Large intestine (tissue), 3 donors: ENCODE results near the gene MACC1. TPM values are rescaled to one million over a fixed set of nuclear protein-coding genes. Genes with fewer than 3 reads are reported as not detected.

ENCODE experiments used
- DNase-seq, 2 donors: peaks; one replicate each; pipeline versions ENCODE4 v3.0.0 to v3.0.0-alpha.2; 2013
- H3K27ac ChIP-seq: one replicate; pipeline ENCODE4 v1.5.1; 2013; ENCODE audit warnings: low read length
- H3K27me3 ChIP-seq: 2 replicates; pipeline ENCODE4 v1.6.1; 2013; ENCODE audit warnings: low read length; ENCODE audit not compliant: control insufficient read depth, insufficient read depth
- H3K36me3 ChIP-seq: 2 replicates; pipeline ENCODE4 v1.6.1; 2013; ENCODE audit warnings: low read length; ENCODE audit not compliant: control insufficient read depth, insufficient read depth
- H3K4me1 ChIP-seq: one replicate; pipeline ENCODE4 v1.6.1; 2013; ENCODE audit warnings: low read length; ENCODE audit not compliant: control insufficient read depth, insufficient read depth
- H3K4me3 ChIP-seq: one replicate; pipeline ENCODE4 v1.5.1; 2013; ENCODE audit warnings: low read length
- H3K9me3 ChIP-seq: one replicate; pipeline ENCODE4 v1.6.1; 2013; ENCODE audit warnings: mild to moderate bottlenecking, low read depth, low read length, moderate library complexity; ENCODE audit not compliant: control insufficient read depth
- WGBS: methylation state at CpG from one replicate; pipeline ENCODE4 v1.1.5; 2013; ENCODE audit warnings: low lambda C conversion rate; ENCODE audit not compliant: insufficient coverage; 5-methylcytosine and 5-hydroxymethylcytosine counted together
- polyA plus RNA-seq: library from polyadenylated mRNA; unstranded; fragments of 120-200 nt; gene quantifications from one replicate; pipeline ENCODE4 v1.2.1, GENCODE V29; 2013

MACC1 gene
- polyA plus RNA-seq, 1 donor, result 50.2 TPM

DNA sequence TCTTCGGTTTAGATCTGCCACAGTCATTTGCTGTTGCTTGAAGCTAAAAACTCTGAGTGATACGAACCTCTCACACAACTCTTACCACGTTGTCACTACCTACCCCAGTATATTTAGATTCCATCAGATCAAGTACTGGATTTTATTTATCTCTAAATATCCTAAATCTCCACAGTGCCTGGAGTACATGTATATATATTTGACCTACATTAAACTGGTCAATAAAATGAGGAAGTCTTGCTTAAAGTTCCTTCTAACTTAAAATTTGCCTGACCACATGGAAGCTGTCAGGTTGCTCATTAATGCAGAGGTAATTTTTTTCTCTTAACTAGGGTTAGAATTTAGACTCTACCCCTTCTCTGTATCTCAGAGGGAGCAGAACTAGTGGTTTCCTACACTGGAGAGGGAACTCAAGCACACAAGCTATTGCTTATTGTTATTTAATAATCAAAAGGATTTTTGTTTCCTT lies 3.1 kb upstream of the MACC1 start:
- Histone ChIP-seq H3K27ac (peak overlapping the region; percentile 96), H3K9me3 (no peaks in the 10 kb centered on the region), H3K27me3 (no peaks in the 10 kb centered on the region), H3K36me3 (no peaks in the 10 kb centered on the region), H3K4me3 (no peak overlapping the region), H3K4me1 (peaks cover 21% of the 10 kb centered on the region)
- WGBS, result no CpG with 5 or more reads among the region's 3 CpGs
- DNase-seq, result no peak

DNA sequence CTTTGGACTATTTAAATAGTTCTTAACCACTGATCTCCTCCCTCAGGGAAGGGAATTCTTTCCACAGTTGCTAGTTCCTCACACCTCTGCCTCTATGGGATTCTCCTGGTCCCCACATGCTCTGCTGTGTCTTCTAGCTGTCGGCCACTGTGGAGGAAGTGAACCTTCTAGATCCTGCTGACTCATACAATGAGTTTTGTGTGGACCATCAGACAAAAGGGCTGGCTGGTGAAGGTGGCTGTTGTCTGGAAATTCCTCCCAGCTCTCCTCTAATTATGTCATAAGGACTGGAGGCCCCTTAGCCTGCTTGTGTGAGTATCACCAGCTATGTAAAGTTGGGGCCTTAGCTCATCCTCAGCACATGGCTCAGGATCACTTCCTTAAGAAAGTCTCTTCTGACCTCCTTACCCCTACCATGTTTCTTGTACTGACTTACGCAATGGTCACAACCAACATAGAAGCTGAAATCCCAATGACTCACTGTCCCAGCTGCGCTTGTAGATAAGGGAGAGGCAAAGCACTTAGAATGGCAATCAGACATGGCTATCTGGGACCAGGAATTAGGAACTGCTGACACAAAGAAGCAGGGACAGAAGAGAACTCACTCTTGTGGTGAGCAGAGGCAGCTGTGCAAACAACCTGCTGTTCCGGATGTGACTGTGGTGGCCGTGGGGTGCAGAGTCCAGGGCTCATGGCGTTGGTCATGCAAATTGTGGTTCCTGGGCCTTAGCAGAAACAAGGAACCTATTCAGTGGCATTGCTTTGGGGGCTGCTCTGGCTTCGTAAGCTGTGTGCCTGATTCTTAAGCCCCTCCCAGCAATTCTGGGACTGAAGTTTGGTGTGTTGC lies 2.5 kb upstream of the MACC1 start:
- Histone ChIP-seq H3K9me3 (no peaks in the 10 kb centered on the region), H3K4me1 (peaks cover 21% of the 10 kb centered on the region), H3K4me3 (no peak overlapping the region), H3K27me3 (no peaks in the 10 kb centered on the region), H3K36me3 (no peaks in the 10 kb centered on the region), H3K27ac (peak overlapping the region; percentile 96)
- peak; percentile 96 to 99 for DNase-seq
- no CpG with 5 or more reads among the region's 7 CpGs for WGBS

GRCh38 chr7:20219062-20219445 lies 1.9 kb upstream of the MACC1 start:
- WGBS, result no CpG with 5 or more reads among the region's 3 CpGs
- H3K9me3 ChIP-seq, result no peaks in the 10 kb centered on the region

DNA sequence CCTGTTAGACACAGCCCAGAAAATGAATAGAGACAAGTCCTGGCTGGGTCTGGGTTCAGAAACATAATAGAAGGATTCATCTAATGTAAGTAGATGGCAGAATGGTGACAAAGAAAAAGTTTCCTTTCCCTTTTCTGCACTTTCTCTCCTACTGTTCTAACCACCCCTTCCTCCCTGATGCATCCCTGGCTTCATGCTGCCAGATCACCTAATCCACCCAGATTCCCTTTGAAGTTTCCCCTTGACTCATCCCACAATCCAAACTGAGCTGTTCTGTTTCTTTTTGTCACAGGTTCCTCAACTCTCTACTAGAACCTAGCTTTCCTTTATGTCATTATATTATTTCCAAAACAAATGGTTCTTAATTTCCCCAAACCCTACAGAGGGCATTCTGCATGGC lies 1.1 kb upstream of the MACC1 start:
- Histone ChIP-seq H3K4me1 (peaks cover 25% of the 10 kb centered on the region), H3K27me3 (no peaks in the 10 kb centered on the region), H3K4me3 (peak overlapping the region; percentile 39), H3K9me3 (no peaks in the 10 kb centered on the region), H3K36me3 (no peaks in the 10 kb centered on the region), H3K27ac (peak overlapping the region; percentile 96)
- peak in 1 of 2 donors; percentile 54 for DNase-seq

More at GRCh38 chr7:20219062-20219445, 1.9 kb upstream of the MACC1 start:
- H3K27ac ChIP-seq, result peak overlapping the region; percentile 96
- H3K27me3 ChIP-seq, result no peaks in the 10 kb centered on the region
- H3K4me3 ChIP-seq, result peak overlapping the region; percentile 39
- H3K36me3 ChIP-seq, result no peaks in the 10 kb centered on the region
- H3K4me1 ChIP-seq, result peaks cover 23% of the 10 kb centered on the region
- no peak for DNase-seq

GRCh38 chr7:20216406-20217036 lies 663 bp downstream of the MACC1 start:
- no CpG with 5 or more reads among the region's 1 CpG for WGBS
- peaks cover 7% of the 10 kb centered on the region for H3K36me3 ChIP-seq
- DNase-seq, result peak in 1 of 2 donors; percentile 52
- H3K4me1 ChIP-seq, result peaks cover 24% of the 10 kb centered on the region
- peak overlapping the region; percentile 63 for H3K4me3 ChIP-seq
- peaks cover 2% of the 10 kb centered on the region for H3K9me3 ChIP-seq
- H3K27me3 ChIP-seq, result no peaks in the 10 kb centered on the region
- H3K27ac ChIP-seq, result peak overlapping the region; percentile 96

GRCh38 chr7:20214921-20215669 lies 2.1 kb downstream of the MACC1 start:
- WGBS, result no CpG with 5 or more reads among the region's 3 CpGs
- DNase-seq, result peak; percentile 48 to 88
- H3K36me3 ChIP-seq, result peaks cover 12% of the 10 kb centered on the region
- H3K4me1 ChIP-seq, result peaks cover 10% of the 10 kb centered on the region
- H3K4me3 ChIP-seq, result peak overlapping the region; percentile 63
- H3K27ac ChIP-seq, result peak overlapping the region; percentile 96
- H3K27me3 ChIP-seq, result no peaks in the 10 kb centered on the region
- H3K9me3 ChIP-seq, result peaks cover 2% of the 10 kb centered on the region

- Histone ChIP-seq H3K4me1 (peaks cover 4% of the 10 kb centered on the region), H3K27ac (peak overlapping the region; percentile 96), H3K4me3 (peak overlapping the region; percentile 63), H3K36me3 (peaks cover 15% of the 10 kb centered on the region), H3K27me3 (no peaks in the 10 kb centered on the region), H3K9me3 (peaks cover 7% of the 10 kb centered on the region)
- no peak for DNase-seq
- WGBS, result no CpG with 5 or more reads among the region's 2 CpGs
These were observed 3.1 kb downstream of the MACC1 start for GRCh38 chr7:20214132-20214531.

DNA sequence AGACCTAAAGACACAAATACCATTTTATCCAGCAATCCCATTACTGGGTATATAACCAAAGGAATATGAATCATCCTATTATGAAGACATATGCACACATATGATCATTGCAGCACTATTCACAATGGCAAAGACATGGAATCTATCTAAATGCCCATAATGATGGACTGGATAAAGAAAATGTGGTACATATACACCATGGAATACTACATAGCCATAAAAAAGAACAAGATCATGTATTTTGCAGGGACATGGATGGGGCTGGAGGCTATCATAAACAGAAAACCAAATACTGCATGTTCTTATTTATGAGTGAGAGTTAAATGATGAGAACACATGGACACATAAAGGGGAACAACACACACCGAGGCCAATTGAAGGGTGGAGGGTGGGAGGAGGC lies 3.8 kb downstream of the MACC1 start:
- H3K27me3 ChIP-seq, result no peaks in the 10 kb centered on the region
- H3K9me3 ChIP-seq, result peaks cover 13% of the 10 kb centered on the region
- H3K4me3 ChIP-seq, result no peak overlapping the region
- peaks cover 4% of the 10 kb centered on the region for H3K4me1 ChIP-seq
- 100% methylated on average over 1 of the region's 1 CpG for WGBS
- no peak for DNase-seq
- H3K27ac ChIP-seq, result peak overlapping the region; percentile 96
- H3K36me3 ChIP-seq, result peaks cover 19% of the 10 kb centered on the region

DNA sequence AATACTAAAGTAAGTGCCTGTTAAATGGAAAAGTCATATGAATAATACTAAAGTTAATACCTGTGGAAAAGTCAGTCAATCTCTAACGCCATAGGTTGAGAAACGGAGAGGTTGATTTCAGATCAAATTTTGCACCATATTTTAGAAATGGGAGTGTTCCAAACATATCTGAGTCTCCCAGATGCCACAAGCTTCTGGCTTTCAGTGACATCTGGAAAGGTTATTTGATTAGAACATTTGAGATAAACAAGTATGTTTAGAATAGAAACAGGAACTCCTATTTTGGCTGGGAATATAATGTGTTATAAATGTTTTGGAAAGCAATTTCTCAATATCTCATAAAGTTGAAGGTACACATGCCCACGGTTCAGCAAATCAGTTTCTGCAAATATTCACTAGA lies 5.8 kb downstream of the MACC1 start:
- DNase-seq, result no peak
- Histone ChIP-seq H3K9me3 (peaks cover 16% of the 10 kb centered on the region), H3K36me3 (peaks cover 23% of the 10 kb centered on the region), H3K4me3 (no peak overlapping the region), H3K27ac (no peak overlapping the region), H3K27me3 (no peaks in the 10 kb centered on the region), H3K4me1 (peaks cover 4% of the 10 kb centered on the region)
- WGBS, result 100% methylated on average over 1 of the region's 3 CpGs

DNA sequence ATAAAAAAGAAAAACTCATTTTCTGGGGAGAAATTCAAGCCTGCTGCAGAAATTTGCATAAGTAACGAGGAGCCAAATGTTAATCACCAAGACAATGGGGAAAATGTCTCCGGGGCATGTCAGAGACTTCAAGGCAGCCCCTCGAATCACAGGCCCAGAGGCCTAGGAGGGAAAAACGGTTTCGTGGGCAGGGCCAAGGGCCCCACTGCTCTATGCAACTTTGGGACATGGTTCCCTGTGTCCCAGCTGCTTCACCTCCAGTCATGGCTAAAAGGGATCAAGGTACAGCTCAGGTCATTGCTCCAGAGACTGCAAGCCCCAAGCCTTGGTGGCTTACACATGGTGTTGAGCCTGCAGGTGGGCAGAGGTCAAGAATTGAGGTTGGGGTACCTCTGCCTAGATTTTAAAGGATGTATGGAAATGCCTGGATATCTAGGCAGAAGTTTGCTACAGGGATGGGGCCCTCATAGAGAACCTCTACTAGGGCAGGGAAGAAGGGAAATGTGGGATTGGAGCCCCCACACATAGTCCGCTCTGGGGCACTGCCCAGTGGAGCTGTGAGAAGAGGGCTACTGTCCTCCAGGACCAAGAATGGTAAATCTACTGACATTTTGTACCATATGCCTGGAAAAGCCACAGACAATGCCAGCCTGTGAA lies 8.4 kb downstream of the MACC1 start:
- no peak for DNase-seq
- Histone ChIP-seq H3K27me3 (no peaks in the 10 kb centered on the region), H3K9me3 (peaks cover 16% of the 10 kb centered on the region), H3K4me1 (no peaks in the 10 kb centered on the region), H3K36me3 (peaks cover 23% of the 10 kb centered on the region), H3K4me3 (no peak overlapping the region), H3K27ac (no peak overlapping the region)
- WGBS, result no CpG with 5 or more reads among the region's 6 CpGs
